Activated T-cell treated with anti-CD3 and anti-CD28 coated beads, Interleukin-2, amount 50 U/mL, for 4 hours (primary cell): Measurements from ENCODE around the gene LYPD1. TPM values are rescaled to one million over a fixed set of nuclear protein-coding genes. Genes with fewer than 3 reads are reported as not detected.

Source experiments
- ATAC-seq, 2 donors: fragments of 200-7000 bp; cut with Tn5 transposase; one replicate each; pipeline ENCODE4 v1.10.0; 2021
- DNase-seq: peaks from one replicate; pipeline ENCODE4 v3.0.0-alpha.2; 2020
- H3K27me3 Mint-ChIP-seq: one replicate; pipeline ENCODE4 v1.8.0; 2021; ENCODE audit warnings: low read depth, mixed read lengths
- H3K36me3 Mint-ChIP-seq: one replicate; pipeline ENCODE4 v1.8.0; 2022; ENCODE audit warnings: mixed read lengths; ENCODE audit not compliant: insufficient read depth
- H3K4me1 Mint-ChIP-seq: one replicate; pipeline ENCODE4 v1.8.0; 2021; ENCODE audit warnings: low read depth, mixed read lengths
- H3K4me3 Mint-ChIP-seq: one replicate; pipeline ENCODE4 v1.8.0; 2021; ENCODE audit warnings: mild to moderate bottlenecking, moderate library complexity, mixed read lengths
- H3K9me3 Mint-ChIP-seq: one replicate; pipeline ENCODE4 v1.8.0; 2021; ENCODE audit warnings: mixed read lengths
- total RNA-seq, 3 donors: library from RNA; stranded (reverse); gene quantifications; one replicate each; pipeline ENCODE4 v1.2.1, GENCODE V29; 2021

Gene LYPD1
- total RNA-seq, 3 donors from 2014 or later = not detected

- no peak for ATAC-seq
- peaks cover 3% of the 10 kb centered on the region for H3K9me3 Mint-ChIP-seq
- H3K4me3 Mint-ChIP-seq = no peak overlapping the region
- H3K27me3 Mint-ChIP-seq = no peaks in the 10 kb centered on the region
- H3K4me1 Mint-ChIP-seq = no peaks in the 10 kb centered on the region
- no peak for DNase-seq
- no peaks in the 10 kb centered on the region for H3K36me3 Mint-ChIP-seq
Measured at GRCh38 chr2:132632000-132632649, 37.9 kb downstream of the LYPD1 start.

- Mint-ChIP-seq H3K4me1 (no peaks in the 10 kb centered on the region), H3K4me3 (no peak overlapping the region), H3K36me3 (no peaks in the 10 kb centered on the region), H3K9me3 (peaks cover 3% of the 10 kb centered on the region), H3K27me3 (no peaks in the 10 kb centered on the region)
- DNase-seq (no peak), ATAC-seq (no peak)
Measured at GRCh38 chr2:132627536-132627935, 42.5 kb downstream of the LYPD1 start.

- no peak for ATAC-seq
- Mint-ChIP-seq H3K9me3 (peaks cover 3% of the 10 kb centered on the region), H3K4me1 (no peaks in the 10 kb centered on the region), H3K4me3 (no peak overlapping the region), H3K27me3 (no peaks in the 10 kb centered on the region), H3K36me3 (no peaks in the 10 kb centered on the region)
- no peak for DNase-seq
Measured at GRCh38 chr2:132623096-132623839, 46.7 kb downstream of the LYPD1 start.

GRCh38 chr2:132621131-132621875 is 48.7 kb downstream of the LYPD1 start:
- H3K27me3 Mint-ChIP-seq = no peaks in the 10 kb centered on the region
- no peaks in the 10 kb centered on the region for H3K4me1 Mint-ChIP-seq
- ATAC-seq = no peak
- DNase-seq = no peak
- H3K36me3 Mint-ChIP-seq = no peaks in the 10 kb centered on the region
- no peak overlapping the region for H3K4me3 Mint-ChIP-seq
- H3K9me3 Mint-ChIP-seq = peaks cover 3% of the 10 kb centered on the region

GRCh38 chr2:132620115-132620514 is 49.9 kb downstream of the LYPD1 start:
- no peaks in the 10 kb centered on the region for H3K4me1 Mint-ChIP-seq
- no peaks in the 10 kb centered on the region for H3K36me3 Mint-ChIP-seq
- peaks cover 3% of the 10 kb centered on the region for H3K9me3 Mint-ChIP-seq
- DNase-seq = no peak
- no peak overlapping the region for H3K4me3 Mint-ChIP-seq
- H3K27me3 Mint-ChIP-seq = no peaks in the 10 kb centered on the region
- no peak for ATAC-seq

GRCh38 chr2:132618734-132619133 is 51.3 kb downstream of the LYPD1 start:
- H3K27me3 Mint-ChIP-seq = no peaks in the 10 kb centered on the region
- no peaks in the 10 kb centered on the region for H3K9me3 Mint-ChIP-seq
- DNase-seq (no peak), ATAC-seq (no peak)
- H3K4me1 Mint-ChIP-seq = no peaks in the 10 kb centered on the region
- H3K4me3 Mint-ChIP-seq = no peak overlapping the region
- H3K36me3 Mint-ChIP-seq = no peaks in the 10 kb centered on the region

GRCh38 chr2:132617989-132618388 is 52.0 kb downstream of the LYPD1 start:
- no peaks in the 10 kb centered on the region for H3K27me3 Mint-ChIP-seq
- no peak for ATAC-seq

GRCh38 chr2:132615329-132616085 is 54.5 kb downstream of the LYPD1 start:
- no peaks in the 10 kb centered on the region for H3K36me3 Mint-ChIP-seq
- DNase-seq = no peak
- no peaks in the 10 kb centered on the region for H3K9me3 Mint-ChIP-seq
- H3K4me1 Mint-ChIP-seq = no peaks in the 10 kb centered on the region
- H3K4me3 Mint-ChIP-seq = no peak overlapping the region
- ATAC-seq = no peak
- no peaks in the 10 kb centered on the region for H3K27me3 Mint-ChIP-seq

More at GRCh38 chr2:132617989-132618388, 52.0 kb downstream of the LYPD1 start:
- DNase-seq = no peak
- H3K4me1 Mint-ChIP-seq = no peaks in the 10 kb centered on the region
- no peaks in the 10 kb centered on the region for H3K9me3 Mint-ChIP-seq
- H3K4me3 Mint-ChIP-seq = no peak overlapping the region
- H3K36me3 Mint-ChIP-seq = no peaks in the 10 kb centered on the region

GRCh38 chr2:132611719-132612118 is 58.3 kb downstream of the LYPD1 start:
- H3K4me3 Mint-ChIP-seq = no peak overlapping the region
- no peaks in the 10 kb centered on the region for H3K36me3 Mint-ChIP-seq
- no peak for DNase-seq
- no peak for ATAC-seq
- H3K9me3 Mint-ChIP-seq = no peaks in the 10 kb centered on the region
- no peaks in the 10 kb centered on the region for H3K4me1 Mint-ChIP-seq
- no peaks in the 10 kb centered on the region for H3K27me3 Mint-ChIP-seq

GRCh38 chr2:132609101-132609890 is 60.7 kb downstream of the LYPD1 start:
- Mint-ChIP-seq H3K36me3 (no peaks in the 10 kb centered on the region), H3K4me3 (no peak overlapping the region), H3K27me3 (no peaks in the 10 kb centered on the region), H3K4me1 (no peaks in the 10 kb centered on the region), H3K9me3 (no peaks in the 10 kb centered on the region)
- ATAC-seq (no peak), DNase-seq (no peak)

GRCh38 chr2:132608311-132608710 is 61.7 kb downstream of the LYPD1 start:
- no peak for ATAC-seq
- Mint-ChIP-seq H3K4me1 (no peaks in the 10 kb centered on the region), H3K36me3 (no peaks in the 10 kb centered on the region), H3K4me3 (no peak overlapping the region), H3K9me3 (no peaks in the 10 kb centered on the region), H3K27me3 (no peaks in the 10 kb centered on the region)
- no peak for DNase-seq

- ATAC-seq (no peak), DNase-seq (no peak)
- Mint-ChIP-seq H3K36me3 (no peaks in the 10 kb centered on the region), H3K9me3 (no peaks in the 10 kb centered on the region), H3K4me3 (no peak overlapping the region), H3K27me3 (no peaks in the 10 kb centered on the region), H3K4me1 (no peaks in the 10 kb centered on the region)
Measured at GRCh38 chr2:132607426-132608090, 62.4 kb downstream of the LYPD1 start.

GRCh38 chr2:132606649-132607048 is 63.4 kb downstream of the LYPD1 start:
- no peak for ATAC-seq
- no peaks in the 10 kb centered on the region for H3K4me1 Mint-ChIP-seq
- DNase-seq = no peak
- no peaks in the 10 kb centered on the region for H3K27me3 Mint-ChIP-seq
- no peak overlapping the region for H3K4me3 Mint-ChIP-seq
- H3K9me3 Mint-ChIP-seq = no peaks in the 10 kb centered on the region
- no peaks in the 10 kb centered on the region for H3K36me3 Mint-ChIP-seq
